Psoas muscle (tissue), 8 donors: ENCODE results near the gene NDFIP1. TPM values are rescaled to one million over a fixed set of nuclear protein-coding genes. Genes with fewer than 3 reads are reported as not detected.

Source experiments
- ATAC-seq, 4 donors: fragments of 200-7000 bp; cut with Tn5 transposase; one replicate each; pipeline ENCODE4 v1.9.1; 2020; ENCODE audit warnings: moderate library complexity in 3 of 4, mild to moderate bottlenecking in 2 of 4
- DNase-seq, 2 donors: peaks; one replicate each; pipeline ENCODE4 v3.0.0-alpha.2; 2020
- H3K27ac ChIP-seq: fragments of 200-600 bp; one replicate; pipeline ENCODE4 v1.8.0; 2022
- H3K27me3 ChIP-seq, 3 donors: fragments of 200-600 bp in 1 of 3; one replicate each; pipeline versions ENCODE4 v1.6.1 to v1.8.0; 2013 to 2022; ENCODE audit warnings: low read length in 2 of 3, mild to moderate bottlenecking in 2 of 3, moderate library complexity in 1 of 3; ENCODE audit not compliant: insufficient read depth in 3 of 3
- H3K36me3 ChIP-seq, 2 donors: fragments of 200-600 bp in 1 of 2; one replicate each; pipeline versions ENCODE4 v1.6.1 to v1.8.0; 2013 to 2022; ENCODE audit warnings: low read depth in 1 of 2, mild to moderate bottlenecking in 1 of 2, moderate library complexity in 1 of 2; ENCODE audit not compliant: insufficient read depth in 1 of 2
- H3K4me1 ChIP-seq: fragments of 200-600 bp; one replicate; pipeline ENCODE4 v1.8.0; 2022
- H3K4me3 ChIP-seq: fragments of 200-600 bp; one replicate; pipeline ENCODE4 v1.8.0; 2022; ENCODE audit warnings: mild to moderate bottlenecking
- H3K9me3 ChIP-seq: fragments of 200-600 bp; one replicate; pipeline ENCODE4 v1.8.0; 2022
- WGBS, 3 donors: extraction: QIAGEN DNeasy Blood & Tissue Kit; methylation state at CpG; one replicate each; pipeline versions ENCODE4 v1.1.6 to v1.1.7; 2013; 5-methylcytosine and 5-hydroxymethylcytosine counted together
- intact Hi-C, 2 donors: fragments of 100-400 bp; cut with DNase I; formaldehyde crosslinking; loops; one replicate each; pipeline versions ENCODE4 v1.11.0 to v1.14.2; 2022
- polyA plus RNA-seq, 3 donors: library from polyadenylated mRNA; stranded (reverse); fragments of 200-250 nt; gene quantifications; one replicate each; pipeline ENCODE4 v1.2.3, GENCODE V29; 2013
- total RNA-seq, 4 donors: library from RNA; stranded (reverse); fragmentation: NEBNext Ultra II Directional in 2 of 4; extraction: Animal tissue kit (Norgen Biotek cat#: 25700) in 2 of 4; gene quantifications; one replicate each; pipeline versions ENCODE4 v1.2.1 to v1.2.4, GENCODE V29; 2021 to 2023
- TF ChIP-seq, protein P1 (sequence below): fragments of 200-600 bp; IDR thresholded peaks from one replicate; pipeline ENCODE4 v1.8.0; 2022; ENCODE audit warnings: antibody characterized with exemption
- donor health status: healthy with polysubstance abuse.
- donor health status: DM: no; HTN: no; CAD: no; lungs with moderate emphysema.
- donor health status: Bipolar disorder and iron deficiency.
- donor health status: healthy.
- donor health status: DM: yes; HTN: yes; CAD: no.
- donor health status: DM: no; HTN: no; CAD: no.
- donor health status: DM: no; HTN: no; CAD: no.
- donor health status: DM: yes; HTN: yes; CAD: no.

The NDFIP1 gene
- total and polyA plus RNA-seq, 7 donors = 22.9 to 34.2 (median 31.6) TPM

DNA sequence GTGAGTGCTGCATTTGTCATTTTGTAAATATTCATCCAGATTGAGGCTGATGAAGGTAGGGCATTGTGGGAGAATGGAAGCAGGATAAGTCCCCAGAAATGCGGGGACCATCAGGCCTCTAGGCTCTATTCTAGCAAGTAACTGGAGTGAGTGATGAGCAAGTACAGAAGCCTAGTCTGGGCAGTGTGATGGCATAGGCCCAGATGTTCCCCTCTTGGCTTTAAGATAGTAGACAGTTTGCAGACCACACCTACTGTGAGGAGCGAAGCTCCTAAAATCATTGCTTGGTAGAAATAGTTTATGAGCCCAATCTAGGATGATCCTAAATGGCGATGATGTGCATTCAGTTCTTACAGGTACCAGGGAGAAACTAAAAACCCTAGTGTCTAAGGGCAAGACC lies 24.3 kb downstream of the NDFIP1 start:
- H3K36me3 ChIP-seq = peaks cover 6 to 64% of the 10 kb centered on the region in 2 donors
- H3K4me3 ChIP-seq = no peak overlapping the region
- H3K27me3 ChIP-seq = no peaks in the 10 kb centered on the region
- no peaks in the 10 kb centered on the region for H3K9me3 ChIP-seq
- WGBS, 3 donors = 97 to 100% (median 99%) methylated on average over 3 of the region's 3 CpGs
- H3K4me1 ChIP-seq = peaks cover 12% of the 10 kb centered on the region
- no peak for ATAC-seq
- no peak overlapping the region for H3K27ac ChIP-seq
- intact Hi-C loops = no loop called here
- DNase-seq = no peak
- TF ChIP-seq, protein P1, sequence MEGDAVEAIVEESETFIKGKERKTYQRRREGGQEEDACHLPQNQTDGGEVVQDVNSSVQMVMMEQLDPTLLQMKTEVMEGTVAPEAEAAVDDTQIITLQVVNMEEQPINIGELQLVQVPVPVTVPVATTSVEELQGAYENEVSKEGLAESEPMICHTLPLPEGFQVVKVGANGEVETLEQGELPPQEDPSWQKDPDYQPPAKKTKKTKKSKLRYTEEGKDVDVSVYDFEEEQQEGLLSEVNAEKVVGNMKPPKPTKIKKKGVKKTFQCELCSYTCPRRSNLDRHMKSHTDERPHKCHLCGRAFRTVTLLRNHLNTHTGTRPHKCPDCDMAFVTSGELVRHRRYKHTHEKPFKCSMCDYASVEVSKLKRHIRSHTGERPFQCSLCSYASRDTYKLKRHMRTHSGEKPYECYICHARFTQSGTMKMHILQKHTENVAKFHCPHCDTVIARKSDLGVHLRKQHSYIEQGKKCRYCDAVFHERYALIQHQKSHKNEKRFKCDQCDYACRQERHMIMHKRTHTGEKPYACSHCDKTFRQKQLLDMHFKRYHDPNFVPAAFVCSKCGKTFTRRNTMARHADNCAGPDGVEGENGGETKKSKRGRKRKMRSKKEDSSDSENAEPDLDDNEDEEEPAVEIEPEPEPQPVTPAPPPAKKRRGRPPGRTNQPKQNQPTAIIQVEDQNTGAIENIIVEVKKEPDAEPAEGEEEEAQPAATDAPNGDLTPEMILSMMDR = no peak

DNA sequence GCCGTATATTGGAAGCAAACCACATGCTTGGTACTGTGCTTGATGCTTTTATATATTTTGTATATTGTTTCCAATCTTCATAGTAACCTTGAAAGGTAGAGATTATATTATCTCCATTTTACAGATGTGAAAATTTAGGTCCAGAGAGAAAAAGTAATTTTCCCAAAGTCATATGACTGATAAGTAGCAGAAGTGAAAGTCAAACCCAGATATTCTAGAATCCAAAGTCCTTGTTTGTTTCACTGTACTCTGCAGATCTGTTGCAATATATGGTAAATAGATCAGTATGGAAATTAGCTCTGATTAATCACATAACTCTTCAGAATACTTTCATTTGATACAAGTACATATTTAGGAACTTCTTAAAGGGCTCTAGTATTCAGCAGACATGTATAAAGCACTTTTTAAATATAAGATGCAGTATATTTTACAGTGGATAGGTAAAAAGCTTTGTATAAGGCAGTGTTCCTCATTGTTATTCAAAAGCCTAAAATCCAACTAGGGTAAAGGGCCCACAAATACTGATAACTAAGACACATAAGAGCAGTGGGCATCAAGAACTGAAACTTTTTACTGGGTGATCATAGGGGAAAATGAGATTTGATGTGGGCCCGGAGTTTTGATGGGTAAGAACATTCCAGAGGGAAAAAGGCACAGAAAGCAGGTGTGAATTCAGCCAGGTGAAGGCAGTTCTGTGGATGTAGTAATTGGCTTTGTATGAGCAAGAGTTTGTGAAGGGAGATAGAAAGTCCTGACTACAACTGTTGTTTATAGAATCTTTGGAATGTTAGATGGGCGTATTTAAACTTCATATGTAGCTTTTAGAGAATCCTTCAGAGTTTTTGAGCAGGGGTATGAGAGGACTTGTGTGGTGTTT lies 25.0 kb downstream of the NDFIP1 start:
- 56 to 90% (median 78%) methylated on average over 3 of the region's 3 CpGs for WGBS, 3 donors
- TF ChIP-seq, protein P1 = no peak
- peaks cover 6 to 70% of the 10 kb centered on the region in 2 donors for H3K36me3 ChIP-seq
- intact Hi-C loops = no loop called here
- no peaks in the 10 kb centered on the region for H3K27me3 ChIP-seq
- ATAC-seq (no peak), DNase-seq (no peak)
- H3K4me1 ChIP-seq = peaks cover 7% of the 10 kb centered on the region
- H3K27ac ChIP-seq = no peak overlapping the region
- H3K9me3 ChIP-seq = no peaks in the 10 kb centered on the region
- no peak overlapping the region for H3K4me3 ChIP-seq

DNA sequence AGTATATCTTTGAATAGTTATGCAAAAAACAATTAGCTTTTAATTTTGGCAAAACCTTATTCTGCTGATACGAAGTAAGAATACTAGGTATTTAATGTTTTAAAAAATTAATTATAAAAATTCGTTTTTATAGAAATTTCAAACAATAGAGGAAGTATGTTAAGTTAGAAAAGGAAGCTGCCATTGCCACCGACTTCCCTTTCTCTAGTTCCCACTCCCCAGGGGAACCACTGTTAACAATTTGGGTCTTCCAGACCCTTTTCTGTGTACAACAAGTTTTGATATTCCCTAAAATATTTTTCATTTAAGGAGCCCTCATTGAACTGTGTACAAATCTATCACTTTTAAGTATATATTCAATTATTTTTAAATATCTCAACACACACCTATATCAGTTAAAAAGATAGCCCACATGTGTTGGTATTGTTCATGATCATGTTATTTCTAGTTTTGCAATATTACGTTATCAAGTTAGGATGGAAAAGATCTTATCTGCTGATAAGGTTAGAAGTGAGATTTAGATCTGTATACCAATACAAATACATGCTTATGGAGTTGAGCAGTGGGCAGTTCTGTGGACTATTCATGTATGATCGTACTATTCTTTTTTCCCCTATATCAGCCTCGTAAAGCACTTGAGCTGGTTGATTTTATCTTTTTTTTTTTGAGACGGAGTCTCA lies 25.9 kb downstream of the NDFIP1 start:
- ATAC-seq (no peak), DNase-seq (no peak)
- Histone ChIP-seq H3K4me1 (no peaks in the 10 kb centered on the region), H3K9me3 (no peaks in the 10 kb centered on the region), H3K4me3 (no peak overlapping the region), H3K27me3 (no peaks in the 10 kb centered on the region), H3K36me3 (peaks cover 6 to 79% of the 10 kb centered on the region in 2 donors), H3K27ac (no peak overlapping the region)
- intact Hi-C loops = loop anchor here in 1 of 2 donors (5.0 kb wide), 1 partner anchor 127 kb away; no protein-coding TSS in a partner anchor
- TF ChIP-seq, protein P1 = no peak
- WGBS, 3 donors = 72 to 74% (median 73%) methylated on average over 7 of the region's 7 CpGs

DNA sequence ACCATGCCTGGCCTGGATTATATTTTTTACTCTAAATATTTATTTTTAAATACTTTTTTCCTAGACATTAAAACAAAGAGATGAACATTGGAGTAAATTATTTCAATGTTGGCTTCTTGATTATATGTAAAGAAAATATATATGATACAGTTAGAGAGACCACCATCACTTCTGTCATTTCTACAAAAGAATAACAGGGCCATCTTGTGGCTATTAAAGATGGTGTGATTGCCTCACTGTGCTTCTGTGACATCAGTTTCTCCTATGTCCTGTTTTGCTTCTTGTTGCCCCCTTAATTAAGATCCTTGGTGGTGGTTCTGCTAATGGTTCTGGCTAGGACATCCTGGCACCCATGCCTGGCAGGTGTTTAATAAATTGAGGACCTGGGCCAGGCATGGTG lies 32.9 kb downstream of the NDFIP1 start:
- no peak for ATAC-seq
- no peak overlapping the region for H3K27ac ChIP-seq
- peaks cover 9 to 92% of the 10 kb centered on the region in 2 donors for H3K36me3 ChIP-seq
- no peaks in the 10 kb centered on the region for H3K4me1 ChIP-seq
- no peaks in the 10 kb centered on the region for H3K9me3 ChIP-seq
- H3K27me3 ChIP-seq = no peaks in the 10 kb centered on the region
- DNase-seq = no peak
- TF ChIP-seq, protein P1 = no peak
- no peak overlapping the region for H3K4me3 ChIP-seq
- intact Hi-C loops = loop anchor here (5.0 to 10.0 kb wide), 3 partner anchors 129 to 743 kb away; partner anchors contain the start of gene GNPDA1 (in 1 of the 2)
